Neural progenitor cell (in vitro differentiated cells): ENCODE measurements around the gene SLC16A5. TPM values are rescaled to one million over a fixed set of nuclear protein-coding genes. Genes with fewer than 3 reads are reported as not detected.

Experiments used
- DNase-seq: peaks from one replicate; pipeline ENCODE4 v3.0.0-alpha.2; 2016; ENCODE audit warnings: low spot score
- H2AFZ ChIP-seq: fragments of 200-600 bp; sonication (generic); replicated peaks from 2 replicates; pipeline ENCODE4 v1.6.1; 2016; ENCODE audit warnings: antibody characterized with exemption
- H3F3A ChIP-seq: fragments of 200-600 bp; sonication (generic); 2 replicates; pipeline ENCODE4 v1.6.1; 2016; ENCODE audit warnings: antibody characterized with exemption, low read depth
- H3K27ac ChIP-seq: fragments of 200-600 bp; sonication (generic); 2 replicates; pipeline ENCODE4 v1.5.1; 2016; ENCODE audit warnings: mild to moderate bottlenecking
- H3K27me3 ChIP-seq: fragments of 200-600 bp; sonication (generic); 2 replicates; pipeline ENCODE4 v1.6.1; 2016; ENCODE audit warnings: mild to moderate bottlenecking, moderate library complexity
- H3K36me3 ChIP-seq: fragments of 200-600 bp; sonication (generic); 2 replicates; pipeline ENCODE4 v1.5.1; 2016
- H3K4me1 ChIP-seq: fragments of 200-600 bp; sonication (generic); 2 replicates; pipeline ENCODE4 v1.6.1; 2016; ENCODE audit warnings: mixed run types
- H3K4me2 ChIP-seq: fragments of 200-600 bp; sonication (generic); 2 replicates; pipeline ENCODE4 v1.6.1; 2016
- H3K4me3 ChIP-seq: fragments of 200-600 bp; sonication (generic); 2 replicates; pipeline ENCODE4 v1.5.1; 2016
- H3K79me2 ChIP-seq: fragments of 200-600 bp; sonication (generic); 2 replicates; pipeline ENCODE4 v1.6.1; 2016; ENCODE audit warnings: low read depth
- H3K9ac ChIP-seq: fragments of 200-600 bp; sonication (generic); 2 replicates; pipeline ENCODE4 v1.6.1; 2016
- H3K9me3 ChIP-seq: fragments of 200-600 bp; sonication (generic); 2 replicates; pipeline ENCODE4 v1.5.1; 2016; ENCODE audit warnings: low read depth
- H4K20me1 ChIP-seq: fragments of 200-600 bp; sonication (generic); 2 replicates; pipeline ENCODE4 v1.6.1; 2016; ENCODE audit warnings: low read depth
- H3K27ac Mint-ChIP-seq: 3 replicates; pipeline ENCODE4 v1.8.0; 2021; ENCODE audit warnings: mixed read lengths
- H3K27me3 Mint-ChIP-seq: 2 replicates; pipeline ENCODE4 v1.8.0; 2022; ENCODE audit warnings: low read depth, mild to moderate bottlenecking, inconsistent platforms, moderate library complexity, mixed read lengths; ENCODE audit not compliant: insufficient read depth
- H3K36me3 Mint-ChIP-seq: 3 replicates; pipeline ENCODE4 v1.8.0; 2021; ENCODE audit warnings: mixed read lengths
- H3K4me1 Mint-ChIP-seq: 3 replicates; pipeline ENCODE4 v1.8.0; 2021; ENCODE audit warnings: mixed read lengths
- H3K4me3 Mint-ChIP-seq: 3 replicates; pipeline ENCODE4 v1.8.0; 2021; ENCODE audit warnings: mild to moderate bottlenecking, moderate library complexity, mixed read lengths
- H3K9me3 Mint-ChIP-seq: 3 replicates; pipeline ENCODE4 v1.8.0; 2020; ENCODE audit warnings: mixed read lengths
- EZH2 ChIP-seq: fragments of 200-600 bp; sonication (generic); IDR thresholded peaks from 2 replicates; pipeline ENCODE4 v1.6.1; 2017; ENCODE audit warnings: antibody characterized with exemption, mild to moderate bottlenecking, moderate library complexity
- EZH2phosphoT487 ChIP-seq: fragments of 200-600 bp; sonication (generic); IDR thresholded peaks from 2 replicates; pipeline ENCODE4 v1.6.1; 2017; ENCODE audit warnings: antibody characterized with exemption
- total RNA-seq: library from RNA; depleted of rRNA; stranded (reverse); fragments of >200 nt; gene quantifications from 2 replicates; pipeline ENCODE4 v1.2.3, GENCODE V29; 2015; ENCODE audit warnings: low replicate concordance
- TF ChIP-seq, protein P1 (sequence below): fragments of 200-600 bp; sonication (generic); IDR thresholded peaks from 2 replicates; pipeline ENCODE4 v1.5.1; 2017; ENCODE audit warnings: antibody characterized with exemption, mild to moderate bottlenecking

SLC16A5 gene
- total RNA-seq, 1 donor from 2014 or later = 3.4 TPM

DNA sequence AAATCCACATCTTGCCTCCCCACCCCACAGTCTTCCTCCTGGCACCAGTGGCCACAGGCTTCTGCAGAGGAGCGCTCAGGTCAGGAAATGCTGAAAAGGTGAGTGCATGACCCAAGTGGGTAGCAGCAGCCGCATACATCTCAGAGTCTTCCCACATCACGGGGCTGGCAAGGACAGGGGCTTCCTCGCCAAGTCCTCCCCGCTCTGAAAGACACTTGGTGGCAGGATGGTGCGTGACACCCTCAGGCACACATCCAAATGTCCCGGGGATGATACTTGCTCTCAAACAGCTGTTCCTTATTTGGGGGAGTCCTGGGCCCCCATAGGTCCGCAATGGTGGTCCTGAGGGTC lies 8.8 kb upstream of the SLC16A5 start:
- TF ChIP-seq EZH2 (no peak), EZH2phosphoT487 (no peak)
- TF ChIP-seq, protein P1, sequence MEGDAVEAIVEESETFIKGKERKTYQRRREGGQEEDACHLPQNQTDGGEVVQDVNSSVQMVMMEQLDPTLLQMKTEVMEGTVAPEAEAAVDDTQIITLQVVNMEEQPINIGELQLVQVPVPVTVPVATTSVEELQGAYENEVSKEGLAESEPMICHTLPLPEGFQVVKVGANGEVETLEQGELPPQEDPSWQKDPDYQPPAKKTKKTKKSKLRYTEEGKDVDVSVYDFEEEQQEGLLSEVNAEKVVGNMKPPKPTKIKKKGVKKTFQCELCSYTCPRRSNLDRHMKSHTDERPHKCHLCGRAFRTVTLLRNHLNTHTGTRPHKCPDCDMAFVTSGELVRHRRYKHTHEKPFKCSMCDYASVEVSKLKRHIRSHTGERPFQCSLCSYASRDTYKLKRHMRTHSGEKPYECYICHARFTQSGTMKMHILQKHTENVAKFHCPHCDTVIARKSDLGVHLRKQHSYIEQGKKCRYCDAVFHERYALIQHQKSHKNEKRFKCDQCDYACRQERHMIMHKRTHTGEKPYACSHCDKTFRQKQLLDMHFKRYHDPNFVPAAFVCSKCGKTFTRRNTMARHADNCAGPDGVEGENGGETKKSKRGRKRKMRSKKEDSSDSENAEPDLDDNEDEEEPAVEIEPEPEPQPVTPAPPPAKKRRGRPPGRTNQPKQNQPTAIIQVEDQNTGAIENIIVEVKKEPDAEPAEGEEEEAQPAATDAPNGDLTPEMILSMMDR = no peak
- Histone ChIP-seq H3K4me3 (no peak overlapping the region), H3K27me3 (no peaks in the 10 kb centered on the region), H3K27ac (no peak overlapping the region), H3K9me3 (no peaks in the 10 kb centered on the region), H4K20me1 (no peaks in the 10 kb centered on the region), H3K4me1 (no peaks in the 10 kb centered on the region), H2AFZ (no peak overlapping the region), H3F3A (peaks cover 3% of the 10 kb centered on the region), H3K79me2 (no peaks in the 10 kb centered on the region), H3K9ac (no peak overlapping the region), H3K4me2 (no peak overlapping the region), H3K36me3 (no peaks in the 10 kb centered on the region)
- DNase-seq = no peak
- no peak overlapping the region for H3K27ac Mint-ChIP-seq
- peaks cover 6% of the 10 kb centered on the region for H3K27me3 Mint-ChIP-seq
- H3K9me3 Mint-ChIP-seq = no peaks in the 10 kb centered on the region
- peaks cover 17% of the 10 kb centered on the region for H3K4me1 Mint-ChIP-seq
- H3K4me3 Mint-ChIP-seq = no peak overlapping the region
- no peaks in the 10 kb centered on the region for H3K36me3 Mint-ChIP-seq

DNA sequence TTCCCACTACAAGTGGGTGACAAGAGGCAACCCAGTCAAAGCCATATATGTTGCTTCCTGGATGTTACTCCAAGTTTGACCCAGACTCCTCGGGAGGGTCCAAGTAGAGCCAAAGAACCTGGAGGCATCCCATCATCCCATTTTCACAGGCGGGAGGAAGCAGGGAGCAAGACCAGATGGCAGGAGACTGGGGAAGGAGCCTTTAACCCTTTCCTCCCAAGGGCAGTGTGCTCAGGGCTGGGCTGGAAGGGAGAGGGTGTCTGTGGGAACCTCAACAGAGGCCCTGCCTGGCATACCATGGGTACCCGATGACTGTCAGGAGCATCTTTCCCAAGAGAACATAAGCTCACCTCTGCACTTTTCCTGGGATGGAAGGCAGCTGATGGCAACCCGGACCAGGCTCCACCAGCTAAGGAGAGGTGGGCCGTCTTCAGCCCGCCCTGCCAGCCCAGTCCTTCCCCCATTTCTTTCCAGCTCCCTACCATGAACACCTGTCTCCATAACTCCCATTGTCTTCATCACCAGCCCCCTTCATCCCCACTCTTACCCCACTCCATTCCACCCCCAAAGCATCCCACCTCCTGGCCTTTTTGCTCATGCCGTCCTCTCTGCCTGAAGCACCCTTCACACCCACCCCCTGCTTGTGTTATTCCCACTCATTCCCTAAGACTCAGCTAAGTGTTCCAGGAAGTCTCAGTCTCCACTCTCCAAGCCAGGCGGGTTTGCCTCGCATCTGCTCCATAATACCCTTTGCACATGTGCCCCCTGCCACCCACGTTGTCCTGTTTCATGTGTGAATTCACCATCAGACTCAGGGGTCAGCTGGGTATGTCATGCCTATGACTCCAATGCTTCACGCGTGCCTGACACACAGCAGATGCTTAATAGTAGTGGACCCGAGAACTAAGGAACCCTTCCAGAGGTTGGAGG lies 5.9 kb upstream of the SLC16A5 start:
- no peak overlapping the region for H3K4me3 ChIP-seq
- no peak overlapping the region for H3K9ac ChIP-seq
- Mint-ChIP-seq H3K36me3 (no peaks in the 10 kb centered on the region), H3K4me1 (peaks cover 30% of the 10 kb centered on the region), H3K27ac (no peak overlapping the region), H3K27me3 (peaks cover 8% of the 10 kb centered on the region), H3K9me3 (no peaks in the 10 kb centered on the region), H3K4me3 (no peak overlapping the region)
- no peaks in the 10 kb centered on the region for H4K20me1 ChIP-seq
- no peak for DNase-seq
- H3K36me3 ChIP-seq = no peaks in the 10 kb centered on the region
- H3K9me3 ChIP-seq = no peaks in the 10 kb centered on the region
- no peak overlapping the region for H2AFZ ChIP-seq
- H3F3A ChIP-seq = peaks cover 6% of the 10 kb centered on the region
- H3K79me2 ChIP-seq = no peaks in the 10 kb centered on the region
- no peak for TF ChIP-seq EZH2
- TF ChIP-seq EZH2phosphoT487 = no peak
- TF ChIP-seq, protein P1 = no peak
- H3K4me1 ChIP-seq = no peaks in the 10 kb centered on the region
- no peaks in the 10 kb centered on the region for H3K27me3 ChIP-seq
- H3K27ac ChIP-seq = no peak overlapping the region
- no peak overlapping the region for H3K4me2 ChIP-seq

DNA sequence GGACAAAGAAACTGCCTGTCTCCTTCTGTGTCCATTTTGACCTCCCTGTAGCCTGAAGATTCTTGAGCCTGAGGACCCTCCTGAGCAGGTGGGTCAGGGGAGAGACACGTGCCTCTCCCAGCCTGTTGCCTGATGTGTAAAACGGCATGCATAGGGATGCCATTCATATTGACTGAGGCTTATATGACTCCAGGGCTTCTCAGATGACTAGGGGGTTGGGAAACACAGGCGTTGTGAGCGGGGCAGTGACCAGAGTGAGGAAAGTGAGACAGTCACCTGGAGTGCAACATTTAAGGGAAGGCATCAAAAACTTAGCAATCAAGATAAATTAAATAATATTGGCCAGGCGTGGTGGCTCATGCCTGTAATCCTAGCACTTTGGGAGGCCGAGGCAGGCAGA lies 5.1 kb upstream of the SLC16A5 start:
- H3K4me3 ChIP-seq = no peak overlapping the region
- Mint-ChIP-seq H3K27ac (no peak overlapping the region), H3K27me3 (peaks cover 8% of the 10 kb centered on the region), H3K36me3 (no peaks in the 10 kb centered on the region), H3K9me3 (no peaks in the 10 kb centered on the region), H3K4me3 (no peak overlapping the region), H3K4me1 (peaks cover 34% of the 10 kb centered on the region)
- H3F3A ChIP-seq = peaks cover 13% of the 10 kb centered on the region
- H3K9me3 ChIP-seq = no peaks in the 10 kb centered on the region
- no peak overlapping the region for H3K9ac ChIP-seq
- H4K20me1 ChIP-seq = no peaks in the 10 kb centered on the region
- H3K36me3 ChIP-seq = no peaks in the 10 kb centered on the region
- H3K4me2 ChIP-seq = no peak overlapping the region
- no peaks in the 10 kb centered on the region for H3K79me2 ChIP-seq
- H3K27me3 ChIP-seq = no peaks in the 10 kb centered on the region
- H3K4me1 ChIP-seq = peaks cover 4% of the 10 kb centered on the region
- DNase-seq = no peak
- TF ChIP-seq EZH2phosphoT487 (no peak), EZH2 (no peak)
- TF ChIP-seq, protein P1 = no peak
- H2AFZ ChIP-seq = no peak overlapping the region
- H3K27ac ChIP-seq = no peak overlapping the region
